Keratinocyte (primary cell): ENCODE measurements around the gene SPACA1. TPM values are rescaled to one million over a fixed set of nuclear protein-coding genes. Genes with fewer than 3 reads are reported as not detected.

Source experiments
- DNase-seq: peaks from one replicate; pipeline ENCODE4 v3.0.0-alpha.2; 2011; ENCODE audit warnings: low read depth, missing footprints, low spot score
- FAIRE-seq: peaks from 2 replicates; lab custom pipeline; 2011; peaks lifted over from hg19 to GRCh38; lab: Jason Lieb, UNC
- H2AFZ ChIP-seq: 2 replicates; pipeline ENCODE4 v1.6.0; 2012; ENCODE audit warnings: low read length, control low read depth, inconsistent platforms; ENCODE audit not compliant: control insufficient read depth
- H3K27ac ChIP-seq: 2 replicates; pipeline ENCODE4 v1.5.1; 2011; ENCODE audit warnings: low read length; ENCODE audit not compliant: control insufficient read depth, insufficient read depth
- H3K27me3 ChIP-seq: 3 replicates; pipeline ENCODE4 v1.6.0; 2011; ENCODE audit warnings: low read length; ENCODE audit not compliant: control insufficient read depth, insufficient read depth; ENCODE audit errors: extremely low read depth
- H3K36me3 ChIP-seq, 2 experiments: 2 replicates in 1 of 2; 3 replicates in 1 of 2; pipeline ENCODE4 v1.5.1; 2011; ENCODE audit warnings: low read length in 2 of 2, mild to moderate bottlenecking in 1 of 2; ENCODE audit not compliant: control insufficient read depth in 2 of 2, insufficient read depth in 2 of 2; ENCODE audit errors: extremely low read depth in 1 of 2
- H3K4me1 ChIP-seq: 3 replicates; pipeline ENCODE4 v1.5.1; 2011; ENCODE audit warnings: low read length; ENCODE audit not compliant: control insufficient read depth, insufficient read depth; ENCODE audit errors: extremely low read depth
- H3K4me2 ChIP-seq: 3 replicates; pipeline ENCODE4 v1.6.0; 2011; ENCODE audit warnings: low read depth, low read length; ENCODE audit not compliant: control insufficient read depth, insufficient read depth; ENCODE audit errors: extremely low read depth
- H3K4me3 ChIP-seq, 3 experiments: fragments of 200-600 bp in 1 of 3; sonication (generic) in 1 of 3; 2 replicates in 2 of 3; 3 replicates in 1 of 3; pipeline ENCODE4 v1.5.1; 2011 to 2016; ENCODE audit warnings: low read length in 3 of 3, mild to moderate bottlenecking in 3 of 3, control low read depth in 2 of 3, inconsistent platforms in 1 of 3, low read depth in 1 of 3, mixed read lengths in 1 of 3, mixed run types in 1 of 3, moderate library complexity in 1 of 3; ENCODE audit not compliant: control insufficient read depth in 2 of 3, insufficient read depth in 2 of 3; ENCODE audit errors: extremely low read depth in 1 of 3
- H3K79me2 ChIP-seq: 2 replicates; pipeline ENCODE4 v1.6.0; 2012; ENCODE audit warnings: low read length; ENCODE audit not compliant: control insufficient read depth, insufficient read depth
- H3K9ac ChIP-seq: 3 replicates; pipeline ENCODE4 v1.6.0; 2011; ENCODE audit warnings: low read length; ENCODE audit not compliant: control insufficient read depth, insufficient read depth; ENCODE audit errors: extremely low read depth
- H3K9me1 ChIP-seq: 3 replicates; pipeline ENCODE4 v1.6.0; 2011; ENCODE audit warnings: low read length; ENCODE audit not compliant: control insufficient read depth, insufficient read depth; ENCODE audit errors: extremely low read depth
- H3K9me3 ChIP-seq: 2 replicates; pipeline ENCODE4 v1.5.1; 2012; ENCODE audit warnings: low read depth, low read length; ENCODE audit not compliant: control insufficient read depth
- H4K20me1 ChIP-seq: 3 replicates; pipeline ENCODE4 v1.6.0; 2011; ENCODE audit warnings: low read length; ENCODE audit not compliant: control insufficient read depth, insufficient read depth; ENCODE audit errors: extremely low read depth
- EZH2 ChIP-seq: IDR thresholded peaks from one replicate; pipeline ENCODE4 v1.6.1; 2012; ENCODE audit warnings: inconsistent platforms, mild to moderate bottlenecking, low read length, moderate library complexity
- dilution Hi-C: fragments of 300-500 bp; cut with MboI; formaldehyde crosslinking; loops from one replicate; pipeline ENCODE4 v1.7.0; 2020; ENCODE audit warnings: low sequenced_read_pairs; ENCODE audit not compliant: extremely low pct_ligation_motif_present
- polyA plus RNA-seq, 5 experiments: library from polyadenylated mRNA; depleted of rRNA in 3 of 5; stranded (reverse) in 3 of 5; stranded (forward) in 1 of 5; unstranded in 1 of 5; fragments of >200 nt; gene quantifications; 1 replicate in 1 of 5; 2 replicates in 3 of 5; 3 replicates in 1 of 5; pipeline versions ENCODE4 v1.2.1 to v1.2.3, GENCODE V29; 2011 to 2012; ENCODE audit warnings: missing spikeins in 2 of 5, low read depth in 1 of 5, low replicate concordance in 1 of 5
- TF ChIP-seq, protein P1 (sequence below), 3 experiments: IDR thresholded peaks in 1 of 3; conservative IDR thresholded peaks in 1 of 3; optimal IDR thresholded peaks in 1 of 3; 2 replicates in 2 of 3; 3 replicates in 1 of 3; pipeline versions ENCODE3 to v1.5.1; 2011; ENCODE audit warnings: low read length in 3 of 3, mild to moderate bottlenecking in 3 of 3, moderate library complexity in 2 of 3, control low read depth in 1 of 3, inconsistent platforms in 1 of 3; ENCODE audit not compliant: insufficient read depth in 2 of 3; ENCODE audit errors: extremely low read depth in 1 of 3

Gene SPACA1
- polyA plus RNA-seq, 1 donor (not counting 4 experiments of a cell fraction or from before 2014, with no cell fraction given) = not detected

DNA sequence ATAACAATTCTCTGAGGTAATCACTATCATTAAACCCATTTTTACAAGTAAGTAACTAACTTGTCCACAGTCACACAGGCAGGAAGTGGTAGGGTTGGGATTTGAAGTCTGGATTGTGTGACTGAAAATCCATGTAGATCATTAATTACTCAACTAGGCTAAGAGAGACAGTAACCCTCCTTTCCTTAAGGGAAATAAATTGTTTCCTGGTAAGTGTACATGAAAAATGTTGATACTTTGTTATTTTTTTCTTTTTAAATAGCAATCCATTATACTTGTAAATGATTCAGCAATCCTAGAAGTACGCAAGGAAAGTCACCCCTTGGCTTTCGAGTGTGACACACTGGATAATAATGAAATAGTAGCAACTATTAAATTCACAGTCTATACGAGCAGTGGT lies 11.6 kb downstream of the SPACA1 start:
- H3K9me1 ChIP-seq = no peaks in the 10 kb centered on the region
- no peak overlapping the region for H3K4me3 ChIP-seq
- H3K9me3 ChIP-seq = no peaks in the 10 kb centered on the region
- no peak overlapping the region for H3K9ac ChIP-seq
- no peaks in the 10 kb centered on the region for H3K27me3 ChIP-seq
- H3K4me2 ChIP-seq = no peak overlapping the region
- no peaks in the 10 kb centered on the region for H3K79me2 ChIP-seq
- H3K4me1 ChIP-seq = no peaks in the 10 kb centered on the region
- no peak overlapping the region for H3K27ac ChIP-seq
- TF ChIP-seq, protein P1, sequence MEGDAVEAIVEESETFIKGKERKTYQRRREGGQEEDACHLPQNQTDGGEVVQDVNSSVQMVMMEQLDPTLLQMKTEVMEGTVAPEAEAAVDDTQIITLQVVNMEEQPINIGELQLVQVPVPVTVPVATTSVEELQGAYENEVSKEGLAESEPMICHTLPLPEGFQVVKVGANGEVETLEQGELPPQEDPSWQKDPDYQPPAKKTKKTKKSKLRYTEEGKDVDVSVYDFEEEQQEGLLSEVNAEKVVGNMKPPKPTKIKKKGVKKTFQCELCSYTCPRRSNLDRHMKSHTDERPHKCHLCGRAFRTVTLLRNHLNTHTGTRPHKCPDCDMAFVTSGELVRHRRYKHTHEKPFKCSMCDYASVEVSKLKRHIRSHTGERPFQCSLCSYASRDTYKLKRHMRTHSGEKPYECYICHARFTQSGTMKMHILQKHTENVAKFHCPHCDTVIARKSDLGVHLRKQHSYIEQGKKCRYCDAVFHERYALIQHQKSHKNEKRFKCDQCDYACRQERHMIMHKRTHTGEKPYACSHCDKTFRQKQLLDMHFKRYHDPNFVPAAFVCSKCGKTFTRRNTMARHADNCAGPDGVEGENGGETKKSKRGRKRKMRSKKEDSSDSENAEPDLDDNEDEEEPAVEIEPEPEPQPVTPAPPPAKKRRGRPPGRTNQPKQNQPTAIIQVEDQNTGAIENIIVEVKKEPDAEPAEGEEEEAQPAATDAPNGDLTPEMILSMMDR (optimal IDR thresholded peaks at IDR 0.05 in 1 of 3, IDR thresholded peaks at IDR 0.05 in 1 of 3, conservative IDR thresholded peaks at IDR 0.05 in 1 of 3; ENCODE audit: extremely low read depth in 1 of 3, insufficient read depth in 2 of 3, low read length in 3 of 3) = no peak
- TF ChIP-seq EZH2 = no peak
- H3K36me3 ChIP-seq = no peaks in the 10 kb centered on the region
- dilution Hi-C loops = no loop called here
- no peak overlapping the region for H2AFZ ChIP-seq
- FAIRE-seq (no peak), DNase-seq (no peak)
- H4K20me1 ChIP-seq = no peaks in the 10 kb centered on the region

DNA sequence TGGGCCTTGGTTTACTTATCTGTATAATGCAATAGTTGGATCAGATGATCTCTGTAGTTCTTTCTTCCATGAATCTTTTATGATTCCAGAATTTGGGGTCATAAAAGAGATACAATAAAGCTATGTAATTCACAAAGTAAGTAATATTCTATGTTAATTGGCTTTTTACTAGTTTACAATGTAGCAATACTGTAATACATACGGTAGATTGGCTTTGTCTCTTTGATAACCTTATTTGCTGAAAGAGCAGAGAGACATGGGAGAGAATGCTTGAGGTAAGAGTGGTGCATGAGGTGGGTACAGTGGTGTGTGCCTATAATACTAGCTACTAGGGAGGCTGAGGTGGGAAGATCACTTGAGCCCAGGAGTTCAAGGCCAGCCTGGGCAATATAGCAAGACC lies 14.7 kb downstream of the SPACA1 start:
- H3K9ac ChIP-seq = no peak overlapping the region
- no peaks in the 10 kb centered on the region for H3K4me1 ChIP-seq
- no peak overlapping the region for H3K27ac ChIP-seq
- H3K79me2 ChIP-seq = no peaks in the 10 kb centered on the region
- no peak overlapping the region for H3K4me3 ChIP-seq
- H3K36me3 ChIP-seq = no peaks in the 10 kb centered on the region
- H2AFZ ChIP-seq = no peak overlapping the region
- no peak for FAIRE-seq
- TF ChIP-seq, protein P1 (optimal IDR thresholded peaks at IDR 0.05 in 1 of 3, IDR thresholded peaks at IDR 0.05 in 1 of 3, conservative IDR thresholded peaks at IDR 0.05 in 1 of 3; ENCODE audit: extremely low read depth in 1 of 3, insufficient read depth in 2 of 3, low read length in 3 of 3) = no peak
- no peak for TF ChIP-seq EZH2
- H3K4me2 ChIP-seq = no peak overlapping the region
- DNase-seq = no peak
- dilution Hi-C loops = no loop called here
- H3K27me3 ChIP-seq = no peaks in the 10 kb centered on the region
- H4K20me1 ChIP-seq = no peaks in the 10 kb centered on the region
- H3K9me3 ChIP-seq = no peaks in the 10 kb centered on the region
- H3K9me1 ChIP-seq = no peaks in the 10 kb centered on the region
